Activated CD8-positive, alpha-beta T cell treated with anti-CD3 and anti-CD28 coated beads for 36 hours (primary cell): ENCODE data around the gene ZDHHC3. TPM values are rescaled to one million over a fixed set of nuclear protein-coding genes. Genes with fewer than 3 reads are reported as not detected.

Experiments used
- ATAC-seq: fragments of 200-7000 bp; cut with Tn5 transposase; one replicate; pipeline ENCODE4 v1.10.0; 2021; ENCODE audit warnings: mild to moderate bottlenecking, moderate library complexity
- CTCF ChIA-PET: fragments of 350-600 bp; sonication (Branson Sonifier 250); formaldehyde crosslinking; loops from one replicate; lab custom pipeline; 2021; ENCODE audit warnings: antibody characterized with exemption; lab: Charles Lee
- POLR2A ChIA-PET: fragments of 350-600 bp; sonication (Branson Sonifier 250); formaldehyde crosslinking; loops from one replicate; lab custom pipeline; 2021; ENCODE audit warnings: antibody characterized with exemption; lab: Charles Lee
- DNase-seq: peaks from one replicate; pipeline ENCODE4 v3.0.0-alpha.2; 2020
- H3K27ac Mint-ChIP-seq: one replicate; pipeline ENCODE4 v1.8.0; 2021; ENCODE audit warnings: mild to moderate bottlenecking, mixed read lengths
- H3K27me3 Mint-ChIP-seq: one replicate; pipeline ENCODE4 v1.8.0; 2021; ENCODE audit warnings: mixed read lengths
- H3K36me3 Mint-ChIP-seq: one replicate; pipeline ENCODE4 v1.8.0; 2021; ENCODE audit warnings: low read depth, mixed read lengths
- H3K4me1 Mint-ChIP-seq: one replicate; pipeline ENCODE4 v1.8.0; 2021; ENCODE audit warnings: low read depth, mixed read lengths
- H3K4me3 Mint-ChIP-seq: one replicate; pipeline ENCODE4 v1.8.0; 2021; ENCODE audit warnings: mild to moderate bottlenecking, moderate library complexity, mixed read lengths
- H3K9me3 Mint-ChIP-seq: one replicate; pipeline ENCODE4 v1.8.0; 2021; ENCODE audit warnings: mixed read lengths
- intact Hi-C: fragments of 100-400 bp; cut with micrococcal nuclease; formaldehyde crosslinking; loops from one replicate; pipeline ENCODE4 v1.10.0; 2022
- total RNA-seq, 2 experiments: library from RNA; stranded (reverse); gene quantifications; one replicate each; pipeline ENCODE4 v1.2.3, GENCODE V29; 2021
- TF ChIP-seq, protein P1 (sequence below): fragments of 200-600 bp; IDR thresholded peaks from one replicate; pipeline ENCODE4 v1.8.0; 2022; ENCODE audit warnings: antibody characterized with exemption, mild to moderate bottlenecking

The ZDHHC3 gene
- total RNA-seq, 2 experiments from 2014 or later: 28.6 to 36.0 TPM

DNA sequence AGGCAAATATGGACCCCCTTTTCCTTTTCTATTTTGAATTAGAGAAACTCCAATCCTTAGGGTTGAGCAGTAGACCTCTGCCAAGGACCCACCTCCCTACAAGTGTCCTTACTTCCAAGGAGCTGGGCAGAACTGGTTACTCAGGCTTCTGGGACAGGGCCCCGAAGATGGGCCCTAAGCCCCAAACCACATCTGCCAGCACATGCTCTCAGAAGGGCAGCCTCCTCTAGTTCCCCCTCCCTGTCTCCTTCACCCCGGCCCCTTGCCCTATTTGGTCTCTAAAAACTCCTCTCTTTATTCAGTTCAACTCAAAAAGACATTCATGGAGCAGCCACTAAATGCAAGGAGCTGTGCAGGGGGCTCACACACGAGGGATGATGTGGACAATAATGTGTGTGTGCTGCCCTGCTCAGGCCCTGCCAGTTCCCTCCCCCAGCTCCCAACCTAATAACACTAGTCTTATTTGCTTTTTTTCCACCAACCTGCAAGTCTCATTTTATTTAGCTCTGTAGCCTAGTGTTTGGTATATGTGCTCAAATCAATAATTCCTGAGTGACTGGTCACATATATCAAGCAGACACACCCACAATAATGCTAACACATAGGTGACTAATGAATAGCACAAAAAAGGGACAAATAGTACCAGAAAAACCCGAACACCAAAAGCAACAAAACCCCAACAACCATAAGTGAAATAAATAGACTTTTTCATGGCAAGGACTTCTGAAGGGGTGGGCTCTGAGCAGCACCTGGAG, 12.2 kb downstream of the ZDHHC3 start:
- intact Hi-C loops: no loop called here
- POLR2A ChIA-PET: interaction anchor here (1.0 kb wide), 1 partner anchor 12 kb away, joined by 3 read pairs; the partner anchor contains the start of genes EXOSC7 and ZDHHC3
- H3K9me3 Mint-ChIP-seq: no peaks in the 10 kb centered on the region
- no peak overlapping the region for H3K4me3 Mint-ChIP-seq
- H3K36me3 Mint-ChIP-seq: no peaks in the 10 kb centered on the region
- H3K27me3 Mint-ChIP-seq: no peaks in the 10 kb centered on the region
- no peak overlapping the region for H3K27ac Mint-ChIP-seq
- ATAC-seq (no peak), DNase-seq (no peak)
- CTCF ChIA-PET: no interaction called here
- H3K4me1 Mint-ChIP-seq: peaks cover 45% of the 10 kb centered on the region
- TF ChIP-seq, protein P1, sequence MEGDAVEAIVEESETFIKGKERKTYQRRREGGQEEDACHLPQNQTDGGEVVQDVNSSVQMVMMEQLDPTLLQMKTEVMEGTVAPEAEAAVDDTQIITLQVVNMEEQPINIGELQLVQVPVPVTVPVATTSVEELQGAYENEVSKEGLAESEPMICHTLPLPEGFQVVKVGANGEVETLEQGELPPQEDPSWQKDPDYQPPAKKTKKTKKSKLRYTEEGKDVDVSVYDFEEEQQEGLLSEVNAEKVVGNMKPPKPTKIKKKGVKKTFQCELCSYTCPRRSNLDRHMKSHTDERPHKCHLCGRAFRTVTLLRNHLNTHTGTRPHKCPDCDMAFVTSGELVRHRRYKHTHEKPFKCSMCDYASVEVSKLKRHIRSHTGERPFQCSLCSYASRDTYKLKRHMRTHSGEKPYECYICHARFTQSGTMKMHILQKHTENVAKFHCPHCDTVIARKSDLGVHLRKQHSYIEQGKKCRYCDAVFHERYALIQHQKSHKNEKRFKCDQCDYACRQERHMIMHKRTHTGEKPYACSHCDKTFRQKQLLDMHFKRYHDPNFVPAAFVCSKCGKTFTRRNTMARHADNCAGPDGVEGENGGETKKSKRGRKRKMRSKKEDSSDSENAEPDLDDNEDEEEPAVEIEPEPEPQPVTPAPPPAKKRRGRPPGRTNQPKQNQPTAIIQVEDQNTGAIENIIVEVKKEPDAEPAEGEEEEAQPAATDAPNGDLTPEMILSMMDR: no peak

DNA sequence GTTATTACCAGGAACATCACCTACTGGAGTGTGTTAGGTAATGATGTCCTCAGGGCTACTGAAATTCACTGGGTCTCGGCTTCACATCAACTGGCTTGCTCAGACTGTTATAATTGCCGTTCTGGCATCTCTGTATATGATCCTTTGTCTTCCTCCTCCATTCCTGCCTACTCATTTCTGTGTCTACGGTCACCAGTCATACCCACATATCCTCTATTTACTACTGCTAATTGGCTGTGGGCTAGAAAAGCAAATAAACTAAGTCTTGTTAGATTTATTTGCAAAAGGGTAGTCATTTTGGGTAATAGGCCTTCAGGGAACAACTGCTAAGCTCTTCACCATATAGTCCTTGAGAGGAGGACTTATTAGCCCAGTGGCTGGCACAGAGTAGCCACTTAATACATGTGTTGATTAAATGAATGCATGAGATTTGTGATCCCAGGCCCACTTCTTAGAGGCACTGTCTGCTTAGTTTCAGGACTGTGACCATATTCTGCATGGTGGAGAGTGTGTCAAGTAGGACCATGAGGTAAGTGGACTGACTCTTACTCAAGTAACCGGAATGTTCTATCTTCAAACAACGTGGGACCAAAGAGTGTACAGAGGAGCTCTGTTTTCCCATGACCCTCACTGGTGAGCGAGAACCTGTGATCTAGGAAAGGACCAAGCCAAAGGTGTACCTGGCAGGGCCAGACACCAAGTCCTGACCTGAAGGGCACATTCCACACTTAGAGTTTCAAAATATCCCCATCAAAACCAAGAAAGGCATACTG, 13.2 kb downstream of the ZDHHC3 start:
- Mint-ChIP-seq H3K4me3 (no peak overlapping the region), H3K36me3 (no peaks in the 10 kb centered on the region), H3K27me3 (no peaks in the 10 kb centered on the region), H3K4me1 (peaks cover 38% of the 10 kb centered on the region), H3K9me3 (no peaks in the 10 kb centered on the region), H3K27ac (no peak overlapping the region)
- DNase-seq: no peak
- TF ChIP-seq, protein P1: no peak
- CTCF ChIA-PET: no interaction called here
- POLR2A ChIA-PET: interaction anchor here (1.0 kb wide), 1 partner anchor 13 kb away, joined by 3 read pairs; the partner anchor contains the start of genes EXOSC7 and ZDHHC3
- ATAC-seq: no peak
- intact Hi-C loops: no loop called here

DNA sequence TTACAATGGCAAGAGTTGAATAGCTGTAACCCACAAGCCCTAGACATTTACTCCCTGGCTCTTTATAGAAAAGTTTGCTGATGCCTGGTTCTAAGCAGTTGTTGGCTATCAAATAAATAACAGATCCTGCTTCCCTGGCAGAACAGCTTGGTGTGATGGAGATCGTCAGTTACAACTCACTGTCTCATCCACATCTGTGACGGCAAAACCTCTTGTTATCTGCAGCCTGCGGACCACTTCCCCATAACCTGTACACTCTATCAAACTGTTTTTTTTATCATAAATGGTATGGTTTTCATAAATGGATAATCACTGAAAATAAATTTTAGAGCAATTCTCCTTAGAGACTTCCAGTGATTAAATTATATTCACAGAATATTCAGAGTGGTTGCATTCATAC, 14.1 kb downstream of the ZDHHC3 start:
- intact Hi-C loops: no loop called here
- no peaks in the 10 kb centered on the region for H3K27me3 Mint-ChIP-seq
- ChIA-PET CTCF (no interaction called here), POLR2A (no interaction called here)
- no peaks in the 10 kb centered on the region for H3K36me3 Mint-ChIP-seq
- H3K9me3 Mint-ChIP-seq: no peaks in the 10 kb centered on the region
- no peak overlapping the region for H3K27ac Mint-ChIP-seq
- no peak for ATAC-seq
- peaks cover 30% of the 10 kb centered on the region for H3K4me1 Mint-ChIP-seq
- TF ChIP-seq, protein P1: no peak
- DNase-seq: no peak
- H3K4me3 Mint-ChIP-seq: no peak overlapping the region

DNA sequence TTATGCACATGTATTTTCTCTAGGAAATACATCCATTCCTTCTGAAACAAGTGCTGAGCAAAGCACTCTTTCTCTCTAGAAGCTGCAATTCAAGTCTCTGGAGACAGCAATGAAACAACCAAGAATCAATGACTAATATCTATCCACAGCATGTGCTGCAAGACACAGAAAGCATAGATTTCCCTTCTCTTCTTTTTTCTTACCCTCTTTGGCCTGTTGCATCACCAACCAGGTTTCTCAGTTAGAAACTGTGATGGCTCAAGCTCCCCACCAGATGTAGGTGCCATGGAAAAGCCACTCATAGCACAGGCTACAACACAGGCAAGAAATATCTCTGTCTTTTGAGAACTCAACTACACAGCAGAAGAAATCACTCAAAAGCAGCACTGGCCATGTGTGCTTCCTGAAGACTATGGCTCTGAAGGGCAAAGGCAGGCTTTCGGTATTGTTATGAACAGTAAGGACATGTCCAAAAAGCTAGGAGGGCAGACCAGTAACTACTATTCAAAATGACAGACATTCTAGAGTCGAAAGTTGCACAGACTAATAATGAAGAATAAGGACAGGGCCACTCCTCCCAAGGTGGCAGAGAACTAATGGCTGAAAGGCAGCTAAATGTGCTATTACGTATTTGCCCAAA, 15.5 kb downstream of the ZDHHC3 start:
- ChIA-PET POLR2A (no interaction called here), CTCF (no interaction called here)
- Mint-ChIP-seq H3K27me3 (no peaks in the 10 kb centered on the region), H3K4me1 (peaks cover 19% of the 10 kb centered on the region), H3K27ac (no peak overlapping the region), H3K36me3 (no peaks in the 10 kb centered on the region), H3K4me3 (no peak overlapping the region), H3K9me3 (no peaks in the 10 kb centered on the region)
- TF ChIP-seq, protein P1: no peak
- ATAC-seq (no peak), DNase-seq (no peak)
- intact Hi-C loops: no loop called here
